ENCODE data around the gene FOXP4.

DNA sequence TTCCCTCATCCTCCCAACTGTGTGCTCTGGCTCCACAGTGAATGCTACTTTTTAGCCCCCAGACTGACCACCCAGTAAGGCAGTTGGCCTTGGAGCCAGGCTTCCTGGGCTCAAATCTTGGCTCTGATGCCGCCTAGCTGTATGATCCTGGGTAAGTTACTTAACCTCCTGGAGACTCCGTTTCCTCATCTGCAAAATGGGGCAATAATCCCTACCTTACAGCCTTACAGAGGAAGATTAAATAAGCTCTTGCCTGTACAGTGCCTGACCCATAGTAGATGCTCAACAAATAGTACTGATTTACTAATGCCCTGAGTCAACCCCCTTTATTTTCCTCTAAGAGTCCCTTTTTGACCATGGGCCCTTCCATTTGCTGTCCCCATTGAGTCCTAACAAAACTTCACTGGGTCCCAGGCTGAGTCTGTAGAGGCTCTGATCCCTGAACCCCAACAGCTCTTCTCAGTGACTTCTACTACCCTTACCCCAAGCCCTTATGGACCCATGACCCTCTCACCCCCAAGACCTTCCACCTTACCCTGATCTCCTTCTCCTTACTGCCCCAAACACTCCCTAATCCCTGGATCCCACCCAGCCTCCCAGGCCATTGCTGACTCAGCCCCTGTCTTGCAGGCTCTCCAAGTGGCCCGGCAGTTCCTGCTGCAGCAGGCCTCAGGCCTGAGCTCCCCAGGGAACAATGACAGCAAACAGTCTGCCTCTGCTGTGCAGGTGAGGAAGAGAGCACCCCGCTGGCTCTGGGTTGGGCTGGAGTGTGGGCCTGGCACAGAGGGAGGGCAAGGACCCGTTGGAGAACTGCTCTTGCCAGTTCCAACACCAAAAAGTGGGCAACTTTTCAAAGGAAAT is 31.4 kb downstream of the FOXP4 start:
- no peak for TF ChIP-seq CTCF (conservative IDR thresholded peaks at IDR 0.05)
- peak; percentile 61; the same call in 1 of the 2 replicates for TF ChIP-seq ZFX (IDR thresholded peaks at IDR 0.05)
